Neural crest cell (in vitro differentiated cells): Measurements from ENCODE around the gene CRHR1. TPM values are rescaled to one million over a fixed set of nuclear protein-coding genes. Genes with fewer than 3 reads are reported as not detected.
A peak's percentile ranks its signal among the peaks of the same experiment; 100 is the strongest.

Experiments
- DNase-seq: peaks from one replicate; pipeline ENCODE4 v3.0.0; 2021; ENCODE audit warnings: low read depth, mixed read lengths, low spot score
- H3K27ac Mint-ChIP-seq: one replicate; pipeline ENCODE4 v1.8.0; 2021; ENCODE audit warnings: mild to moderate bottlenecking, mixed read lengths; ENCODE audit not compliant: unreplicated experiment
- H3K27me3 Mint-ChIP-seq: 2 replicates; pipeline ENCODE4 v1.8.0; 2021; ENCODE audit warnings: low read depth, mild to moderate bottlenecking, mixed read lengths
- H3K36me3 Mint-ChIP-seq: 2 replicates; pipeline ENCODE4 v1.8.0; 2021; ENCODE audit warnings: low read depth, mild to moderate bottlenecking, mixed read lengths
- H3K4me1 Mint-ChIP-seq: 2 replicates; pipeline ENCODE4 v1.8.0; 2021; ENCODE audit warnings: mixed read lengths
- H3K4me3 Mint-ChIP-seq: one replicate; pipeline ENCODE4 v1.8.0; 2021; ENCODE audit warnings: mild to moderate bottlenecking, mixed read lengths
- H3K9me3 Mint-ChIP-seq: 2 replicates; pipeline ENCODE4 v1.8.0; 2021; ENCODE audit warnings: mixed read lengths
- CTCF ChIP-seq: fragments of 200-600 bp; sonication (generic); conservative IDR thresholded peaks from 2 replicates; pipeline ENCODE4 v1.5.0; 2021; ENCODE audit warnings: antibody characterized with exemption, mild to moderate bottlenecking
- total RNA-seq: library from RNA; stranded (reverse); gene quantifications from 2 replicates; pipeline ENCODE4 v1.2.1, GENCODE V29; 2021

CRHR1 gene
- total RNA-seq, 1 donor from 2014 or later, result 1.1 TPM

DNA sequence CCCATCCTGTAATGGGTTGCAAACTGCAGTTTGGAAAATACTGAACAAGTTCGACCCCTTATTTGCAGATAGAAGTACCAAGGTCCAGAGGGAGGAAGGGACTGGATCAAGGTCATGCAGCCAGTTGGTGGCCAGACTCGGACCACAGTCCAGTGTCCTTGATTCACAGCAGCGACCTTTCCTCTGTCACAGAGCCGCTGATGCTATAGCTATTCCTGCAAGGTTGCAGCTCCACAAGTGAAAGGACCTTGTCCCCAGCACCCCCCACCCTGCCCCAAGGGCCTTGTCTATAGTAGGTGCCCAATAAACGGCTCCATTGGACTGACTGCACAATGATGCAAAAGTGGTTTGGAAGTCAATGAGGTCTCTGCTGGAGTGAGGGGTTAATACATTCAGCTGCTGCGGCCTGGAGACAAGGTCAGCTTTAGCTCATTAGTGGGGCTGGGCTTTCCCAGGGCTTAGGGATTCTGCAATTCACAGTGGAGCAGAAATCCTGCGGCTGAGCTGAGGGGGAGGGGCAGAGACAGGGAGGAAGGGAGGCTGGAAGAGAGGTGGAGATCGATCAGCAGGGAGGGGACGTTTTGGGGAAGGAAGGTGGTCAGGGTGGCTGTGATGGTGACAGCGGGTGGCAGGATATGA, 13.4 kb upstream of the CRHR1 start:
- Mint-ChIP-seq H3K36me3 (no peaks in the 10 kb centered on the region), H3K4me3 (peak overlapping the region; percentile 56), H3K9me3 (no peaks in the 10 kb centered on the region), H3K27ac (no peak overlapping the region), H3K4me1 (peaks cover 23% of the 10 kb centered on the region), H3K27me3 (peaks cover 25% of the 10 kb centered on the region)
- no peak for TF ChIP-seq CTCF
- no peak for DNase-seq

DNA sequence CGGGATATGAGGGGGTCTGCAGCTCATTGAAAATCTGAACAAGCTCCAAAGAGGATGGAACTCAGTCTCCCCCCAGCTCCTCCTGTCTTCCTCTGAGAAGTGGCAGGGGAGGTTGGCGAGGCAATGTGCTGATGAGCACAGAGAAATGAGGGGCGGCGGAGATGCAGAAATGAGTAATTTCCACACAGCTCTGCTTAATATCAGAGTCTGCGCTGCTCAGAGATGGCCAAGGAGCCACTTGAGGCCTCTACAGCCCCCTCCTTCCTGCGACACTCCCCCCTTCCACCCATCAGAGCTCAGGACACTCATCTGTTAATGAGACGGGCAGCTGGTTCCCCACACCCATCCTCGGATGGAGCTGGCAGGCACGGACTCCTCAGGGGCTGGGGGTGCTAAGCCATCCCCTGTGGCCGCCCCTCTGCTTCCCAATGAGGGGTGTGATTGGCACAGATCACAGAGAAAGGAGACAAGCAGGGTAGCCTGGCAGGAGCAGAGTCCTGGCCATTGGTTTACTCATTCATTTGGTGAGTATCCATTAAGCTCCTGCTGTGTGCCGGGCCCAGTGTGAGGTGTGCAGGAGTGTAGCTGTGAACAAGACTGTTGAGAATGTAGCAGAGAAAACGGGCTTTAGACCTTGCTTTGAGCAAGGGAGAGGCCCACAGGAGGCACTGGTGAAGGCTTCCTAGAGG, 12.7 kb upstream of the CRHR1 start:
- peaks cover 23% of the 10 kb centered on the region for H3K4me1 Mint-ChIP-seq
- DNase-seq, result no peak
- no peak for TF ChIP-seq CTCF
- H3K27me3 Mint-ChIP-seq, result peaks cover 29% of the 10 kb centered on the region
- H3K4me3 Mint-ChIP-seq, result peak overlapping the region; percentile 56
- no peaks in the 10 kb centered on the region for H3K9me3 Mint-ChIP-seq
- H3K36me3 Mint-ChIP-seq, result no peaks in the 10 kb centered on the region
- H3K27ac Mint-ChIP-seq, result no peak overlapping the region

DNA sequence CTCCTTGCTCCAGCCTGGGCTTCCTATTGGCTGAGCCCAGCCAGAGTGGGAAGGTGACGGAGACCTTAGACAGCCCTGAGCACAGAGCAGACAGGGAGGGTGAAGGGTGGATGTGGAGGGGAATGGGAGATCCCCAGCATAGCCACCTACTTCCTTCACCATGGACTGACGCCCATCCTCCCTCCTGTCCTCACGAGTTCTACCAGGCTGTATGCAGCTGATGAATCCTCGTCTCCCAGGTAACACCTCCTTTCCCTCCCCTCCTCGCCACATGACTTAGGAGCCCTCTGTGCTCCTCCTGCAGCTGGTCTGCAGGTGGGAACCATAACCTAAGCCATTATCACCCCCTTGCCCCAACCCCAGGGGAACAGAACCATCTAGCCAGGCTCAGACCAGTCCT, 9.0 kb upstream of the CRHR1 start:
- Mint-ChIP-seq H3K36me3 (no peaks in the 10 kb centered on the region), H3K4me3 (no peak overlapping the region), H3K9me3 (no peaks in the 10 kb centered on the region), H3K4me1 (peaks cover 23% of the 10 kb centered on the region), H3K27me3 (peaks cover 37% of the 10 kb centered on the region), H3K27ac (no peak overlapping the region)
- DNase-seq, result no peak
- TF ChIP-seq CTCF, result no peak

- Mint-ChIP-seq H3K27ac (no peak overlapping the region), H3K36me3 (no peaks in the 10 kb centered on the region), H3K4me3 (no peak overlapping the region), H3K27me3 (peaks cover 42% of the 10 kb centered on the region), H3K9me3 (no peaks in the 10 kb centered on the region), H3K4me1 (peaks cover 20% of the 10 kb centered on the region)
- TF ChIP-seq CTCF, result no peak
- no peak for DNase-seq
Measured at GRCh38 chr17:45775576-45776011, 8.5 kb upstream of the CRHR1 start.

GRCh38 chr17:45776896-45777295, 7.2 kb upstream of the CRHR1 start:
- no peak for DNase-seq
- TF ChIP-seq CTCF, result no peak
- peaks cover 48% of the 10 kb centered on the region for H3K27me3 Mint-ChIP-seq
- H3K4me3 Mint-ChIP-seq, result no peak overlapping the region
- H3K27ac Mint-ChIP-seq, result no peak overlapping the region
- no peaks in the 10 kb centered on the region for H3K36me3 Mint-ChIP-seq
- peaks cover 7% of the 10 kb centered on the region for H3K4me1 Mint-ChIP-seq
- H3K9me3 Mint-ChIP-seq, result no peaks in the 10 kb centered on the region
